ENCODE data around the gene NFIB. TPM values are rescaled to one million over a fixed set of nuclear protein-coding genes. Genes with fewer than 3 reads are reported as not detected.

NFIB gene
- total and polyA plus RNA-seq, 2 experiments from 2014 or later, result 15.2 to 27.3 TPM

DNA sequence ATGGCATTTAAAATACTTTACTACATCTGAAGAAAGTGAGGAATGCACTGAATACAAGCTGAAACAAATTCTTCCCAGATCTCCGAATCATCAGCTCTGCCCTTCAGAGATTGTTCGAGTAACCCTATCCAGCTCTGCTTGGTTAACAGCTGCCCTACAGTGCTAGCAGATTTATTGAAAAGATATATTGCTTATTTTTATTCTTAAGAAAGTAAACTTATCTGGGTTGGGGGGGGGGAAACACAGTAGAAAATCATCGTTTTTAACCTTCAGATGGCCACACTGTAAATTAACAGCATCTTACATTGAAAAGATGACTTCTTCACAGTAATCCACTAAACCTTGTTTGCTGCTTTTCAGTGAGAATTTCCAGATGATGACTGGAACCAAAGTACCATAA is 210.8 kb downstream of the NFIB start:
- WGBS (ENCODE audit: low lambda C conversion rate, missing lambda C conversion rate), result 43% methylated on average over 3 of the region's 3 CpGs
- Histone ChIP-seq H3K27ac (peak overlapping the region; percentile 7), H3K27me3 (no peaks in the 10 kb centered on the region), H3K9me2 (replicated peaks; ENCODE audit: insufficient read depth) (no peaks in the 10 kb centered on the region), H4K20me1 (ENCODE audit: insufficient read depth, poor library complexity, severe bottlenecking) (no peaks in the 10 kb centered on the region), H3K9me3 (ENCODE audit: low read depth) (no peaks in the 10 kb centered on the region), H3K79me2 (no peaks in the 10 kb centered on the region), H2AFZ (no peak overlapping the region), H3K4me2 (peak overlapping the region; percentile 46), H3K4me3 (no peak overlapping the region), H3K36me3 (replicated peaks; ENCODE audit: insufficient read depth, low read depth) (no peaks in the 10 kb centered on the region), H3K4me1 (ENCODE audit: insufficient read depth) (peaks cover 9% of the 10 kb centered on the region)
- DNase-seq (ENCODE audit: low spot score), result no peak
- TF ChIP-seq EZH2phosphoT487 (IDR thresholded peaks at IDR 0.05; ENCODE audit: low read depth, severe bottlenecking, unreplicated experiment) (no peak), EZH2 (IDR thresholded peaks at IDR 0.05; ENCODE audit: borderline replicate concordance) (no peak)
- TF ChIP-seq, protein P1, sequence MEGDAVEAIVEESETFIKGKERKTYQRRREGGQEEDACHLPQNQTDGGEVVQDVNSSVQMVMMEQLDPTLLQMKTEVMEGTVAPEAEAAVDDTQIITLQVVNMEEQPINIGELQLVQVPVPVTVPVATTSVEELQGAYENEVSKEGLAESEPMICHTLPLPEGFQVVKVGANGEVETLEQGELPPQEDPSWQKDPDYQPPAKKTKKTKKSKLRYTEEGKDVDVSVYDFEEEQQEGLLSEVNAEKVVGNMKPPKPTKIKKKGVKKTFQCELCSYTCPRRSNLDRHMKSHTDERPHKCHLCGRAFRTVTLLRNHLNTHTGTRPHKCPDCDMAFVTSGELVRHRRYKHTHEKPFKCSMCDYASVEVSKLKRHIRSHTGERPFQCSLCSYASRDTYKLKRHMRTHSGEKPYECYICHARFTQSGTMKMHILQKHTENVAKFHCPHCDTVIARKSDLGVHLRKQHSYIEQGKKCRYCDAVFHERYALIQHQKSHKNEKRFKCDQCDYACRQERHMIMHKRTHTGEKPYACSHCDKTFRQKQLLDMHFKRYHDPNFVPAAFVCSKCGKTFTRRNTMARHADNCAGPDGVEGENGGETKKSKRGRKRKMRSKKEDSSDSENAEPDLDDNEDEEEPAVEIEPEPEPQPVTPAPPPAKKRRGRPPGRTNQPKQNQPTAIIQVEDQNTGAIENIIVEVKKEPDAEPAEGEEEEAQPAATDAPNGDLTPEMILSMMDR (IDR thresholded peaks at IDR 0.05; ENCODE audit: poor library complexity), result no peak

DNA sequence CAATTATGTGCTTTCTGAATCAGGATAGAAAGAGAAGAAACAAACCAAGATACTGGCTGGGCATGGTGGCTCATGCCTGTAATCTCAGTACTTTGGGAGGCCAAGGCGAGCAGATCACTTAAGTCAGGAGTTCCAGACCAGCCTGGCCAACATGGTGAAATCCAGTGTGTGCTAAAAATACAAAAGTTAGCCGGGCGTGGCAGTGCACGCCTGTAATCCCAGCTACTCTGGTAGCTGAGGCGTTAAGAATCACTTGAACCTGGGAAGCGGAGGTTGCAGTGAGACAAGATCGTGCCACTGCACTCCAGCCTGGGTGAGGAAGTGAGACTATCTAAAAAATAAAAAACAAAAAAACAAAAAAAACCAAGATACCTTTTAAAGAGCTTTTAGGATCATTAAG is 214.2 kb downstream of the NFIB start:
- H3K4me1 ChIP-seq (ENCODE audit: insufficient read depth), result peaks cover 29% of the 10 kb centered on the region
- no peak overlapping the region for H3K27ac ChIP-seq
- no peak overlapping the region for H3K4me3 ChIP-seq
- no peak overlapping the region for H3K4me2 ChIP-seq
- TF ChIP-seq, protein P1 (IDR thresholded peaks at IDR 0.05; ENCODE audit: poor library complexity), result no peak
- no peak for TF ChIP-seq EZH2 (IDR thresholded peaks at IDR 0.05; ENCODE audit: borderline replicate concordance)
- TF ChIP-seq EZH2phosphoT487 (IDR thresholded peaks at IDR 0.05; ENCODE audit: low read depth, severe bottlenecking, unreplicated experiment), result no peak
- no peaks in the 10 kb centered on the region for H3K9me3 ChIP-seq (ENCODE audit: low read depth)
- H3K9me2 ChIP-seq (replicated peaks; ENCODE audit: insufficient read depth), result no peaks in the 10 kb centered on the region
- no peak overlapping the region for H2AFZ ChIP-seq
- DNase-seq (ENCODE audit: low spot score), result no peak
- H3K79me2 ChIP-seq, result no peaks in the 10 kb centered on the region
- 94% methylated on average over 7 of the region's 7 CpGs for WGBS (ENCODE audit: low lambda C conversion rate, missing lambda C conversion rate)
- no peaks in the 10 kb centered on the region for H3K27me3 ChIP-seq
- no peaks in the 10 kb centered on the region for H4K20me1 ChIP-seq (ENCODE audit: insufficient read depth, poor library complexity, severe bottlenecking)
- no peaks in the 10 kb centered on the region for H3K36me3 ChIP-seq (replicated peaks; ENCODE audit: insufficient read depth, low read depth)

- Histone ChIP-seq H3K4me2 (peak overlapping the region; percentile 25), H3K9me3 (ENCODE audit: low read depth) (no peaks in the 10 kb centered on the region), H3K79me2 (no peaks in the 10 kb centered on the region), H3K27ac (peak overlapping the region; percentile 85), H3K4me1 (ENCODE audit: insufficient read depth) (peaks cover 29% of the 10 kb centered on the region), H3K4me3 (no peak overlapping the region), H3K9me2 (replicated peaks; ENCODE audit: insufficient read depth) (no peaks in the 10 kb centered on the region), H4K20me1 (ENCODE audit: insufficient read depth, poor library complexity, severe bottlenecking) (no peaks in the 10 kb centered on the region), H2AFZ (no peak overlapping the region), H3K36me3 (replicated peaks; ENCODE audit: insufficient read depth, low read depth) (no peaks in the 10 kb centered on the region), H3K27me3 (no peaks in the 10 kb centered on the region)
- TF ChIP-seq EZH2phosphoT487 (IDR thresholded peaks at IDR 0.05; ENCODE audit: low read depth, severe bottlenecking, unreplicated experiment) (no peak), EZH2 (IDR thresholded peaks at IDR 0.05; ENCODE audit: borderline replicate concordance) (no peak)
- TF ChIP-seq, protein P1 (IDR thresholded peaks at IDR 0.05; ENCODE audit: poor library complexity), result no peak
- WGBS (ENCODE audit: low lambda C conversion rate, missing lambda C conversion rate), result 64% methylated on average over 3 of the region's 3 CpGs
- DNase-seq (ENCODE audit: low spot score), result no peak
Measured at GRCh38 chr9:14098486-14099180, 215.3 kb downstream of the NFIB start.

Measured in hepatocyte (in vitro differentiated cells).